Stimulated activated CD8-positive, alpha-beta memory T cell treated with anti-CD3 and anti-CD28 coated beads, Interleukin-12 subunit alpha, Interleukin-12 subunit beta, amount 100 ng/mL, for 24 hours (primary cell): ENCODE measurements around the gene CDRT4.

Experiments used
- DNase-seq: peaks from one replicate; pipeline ENCODE4 v3.0.0-alpha.2; 2020; ENCODE audit errors: extremely low read depth

The CDRT4 gene

DNA sequence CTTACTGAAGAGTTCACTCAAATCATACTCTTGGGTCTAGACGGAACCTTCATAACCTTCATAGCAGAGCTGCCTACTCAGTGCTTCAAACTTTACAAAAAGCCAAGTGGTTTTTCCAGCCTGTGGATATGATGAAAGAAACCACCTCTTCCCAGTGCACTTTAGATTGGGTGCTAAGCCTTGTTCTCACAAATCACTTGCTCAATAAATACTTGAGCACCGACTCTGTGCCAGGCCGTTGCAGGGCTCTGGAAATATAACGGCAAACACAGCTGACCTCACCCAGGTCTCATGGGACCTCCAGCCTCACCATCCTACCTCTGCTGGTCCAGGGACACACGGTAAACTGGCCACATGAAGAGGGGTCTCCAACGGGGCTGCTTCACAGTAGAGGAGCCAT, 35.7 kb downstream of the CDRT4 start:
- no peak for DNase-seq

DNA sequence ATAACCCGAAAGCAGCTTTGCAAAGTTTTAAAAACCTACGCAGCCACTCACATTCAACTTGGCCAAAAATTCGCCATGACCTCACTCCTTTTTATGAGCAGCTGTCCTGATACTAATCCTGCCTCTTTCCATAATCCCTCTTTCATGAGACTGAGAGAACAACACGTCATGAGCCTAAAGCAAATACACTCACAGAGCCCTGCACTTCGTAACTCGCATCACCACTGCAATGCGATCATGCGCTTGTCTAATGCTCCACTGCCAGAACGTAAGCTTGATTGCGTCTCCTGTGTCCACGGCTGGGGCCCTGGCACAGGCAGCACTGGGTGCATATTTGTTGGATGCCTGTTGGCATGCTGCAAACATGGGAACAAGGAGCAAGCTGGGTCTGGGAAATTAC, 36.2 kb downstream of the CDRT4 start:
- no peak for DNase-seq

DNA sequence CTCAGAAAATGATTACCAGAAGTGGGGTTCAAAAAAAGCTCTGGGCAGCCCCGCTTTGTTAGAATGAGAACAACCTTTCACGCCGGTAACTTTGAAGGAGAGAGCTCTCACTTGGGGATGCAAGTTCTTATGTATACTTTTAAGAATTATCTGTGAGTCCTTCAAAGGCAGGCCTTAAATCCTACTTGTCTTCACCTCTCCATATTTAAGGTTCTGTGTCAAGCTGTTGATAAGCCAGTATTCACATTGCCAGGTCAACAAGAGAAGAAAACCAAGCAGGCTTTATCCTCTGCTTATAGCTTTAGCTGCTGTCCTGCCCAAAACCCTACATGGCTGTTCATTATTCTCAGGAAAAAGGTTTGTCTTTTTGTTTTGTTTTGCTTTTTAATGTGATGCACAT, 42.9 kb downstream of the CDRT4 start:
- no peak for DNase-seq

DNA sequence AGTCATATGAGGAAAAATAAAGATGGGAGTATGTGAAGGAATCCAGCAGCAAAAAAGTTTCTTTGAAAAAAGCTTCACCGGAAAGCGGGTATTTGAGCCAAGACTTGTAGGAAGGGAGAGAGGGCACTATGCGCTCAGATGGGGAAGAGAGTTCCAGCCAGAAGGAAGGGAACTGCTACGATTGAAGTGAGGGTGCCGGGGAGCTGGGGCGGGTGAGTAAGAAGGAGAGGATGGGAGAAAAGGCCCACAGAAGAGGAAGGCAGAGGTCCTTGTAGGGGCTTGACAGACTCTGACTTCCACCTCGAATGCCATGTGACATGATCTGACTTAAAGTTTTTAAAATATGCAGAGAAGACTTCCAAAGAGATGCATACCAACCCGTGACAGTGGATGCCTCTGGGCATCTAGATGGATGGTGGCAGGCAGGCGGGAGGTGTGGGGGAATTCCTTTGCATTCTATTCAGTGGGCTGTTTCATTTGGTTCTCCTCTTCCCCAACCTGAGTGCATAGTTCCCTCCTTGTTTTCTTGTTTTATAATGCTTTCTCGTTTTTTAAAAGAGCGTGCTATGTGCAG, 44.9 kb downstream of the CDRT4 start:
- no peak for DNase-seq

DNA sequence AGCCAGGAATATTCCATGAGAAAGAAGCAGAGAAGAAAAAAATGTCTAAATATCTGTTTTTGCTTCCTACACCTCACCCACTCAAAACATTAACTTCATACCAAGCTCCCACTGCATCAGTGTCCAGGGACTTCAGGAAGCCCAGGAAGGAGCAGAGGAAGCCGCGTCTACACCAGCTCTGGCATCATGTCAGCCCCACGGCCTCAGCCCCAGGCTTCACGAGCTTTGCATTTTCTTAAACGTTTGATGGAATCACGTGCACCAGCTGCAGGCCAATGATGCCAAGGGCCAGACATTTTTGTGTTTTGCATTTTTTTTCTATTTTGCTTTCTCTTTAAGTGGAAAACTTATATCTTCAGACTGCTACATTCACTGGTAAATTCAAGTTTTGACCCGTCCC, 48.6 kb downstream of the CDRT4 start:
- DNase-seq: no peak

DNA sequence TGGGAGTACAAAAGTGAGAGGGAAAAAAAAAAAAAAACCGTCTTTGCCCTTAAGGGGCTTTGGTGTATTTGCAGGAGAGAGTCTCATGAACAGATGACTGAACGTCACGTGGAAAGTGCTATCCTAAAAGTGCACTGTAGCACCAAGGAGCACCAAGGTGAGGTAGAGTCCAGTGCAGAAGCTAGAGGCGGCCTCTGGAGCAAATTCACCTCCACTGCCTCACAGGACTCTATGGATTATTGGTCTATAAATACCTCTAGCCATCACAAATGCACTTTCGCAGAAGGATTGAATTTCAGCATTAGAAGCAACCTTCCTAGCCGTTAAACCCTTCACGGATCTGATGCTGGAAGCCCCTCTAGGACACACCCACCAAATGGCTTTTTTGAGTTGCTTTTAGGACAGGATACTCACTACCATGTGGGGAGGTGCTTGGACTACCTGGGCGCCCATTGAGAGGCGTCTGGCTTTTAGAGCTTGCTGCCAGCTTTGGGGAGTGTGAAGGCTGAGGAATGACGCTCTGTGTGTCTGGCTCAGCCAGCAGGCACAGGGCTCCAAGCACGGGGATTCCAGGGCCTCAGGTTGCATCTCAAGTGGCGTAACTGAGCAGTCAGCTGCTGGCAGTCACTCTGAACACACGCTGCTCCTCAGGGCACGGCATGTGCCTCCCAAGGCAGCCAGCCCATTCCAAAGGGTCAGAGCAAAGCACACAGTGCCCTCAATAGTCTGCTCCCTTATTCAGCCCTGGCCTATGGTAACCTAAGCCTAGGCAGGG, 52.7 kb downstream of the CDRT4 start:
- DNase-seq: no peak

DNA sequence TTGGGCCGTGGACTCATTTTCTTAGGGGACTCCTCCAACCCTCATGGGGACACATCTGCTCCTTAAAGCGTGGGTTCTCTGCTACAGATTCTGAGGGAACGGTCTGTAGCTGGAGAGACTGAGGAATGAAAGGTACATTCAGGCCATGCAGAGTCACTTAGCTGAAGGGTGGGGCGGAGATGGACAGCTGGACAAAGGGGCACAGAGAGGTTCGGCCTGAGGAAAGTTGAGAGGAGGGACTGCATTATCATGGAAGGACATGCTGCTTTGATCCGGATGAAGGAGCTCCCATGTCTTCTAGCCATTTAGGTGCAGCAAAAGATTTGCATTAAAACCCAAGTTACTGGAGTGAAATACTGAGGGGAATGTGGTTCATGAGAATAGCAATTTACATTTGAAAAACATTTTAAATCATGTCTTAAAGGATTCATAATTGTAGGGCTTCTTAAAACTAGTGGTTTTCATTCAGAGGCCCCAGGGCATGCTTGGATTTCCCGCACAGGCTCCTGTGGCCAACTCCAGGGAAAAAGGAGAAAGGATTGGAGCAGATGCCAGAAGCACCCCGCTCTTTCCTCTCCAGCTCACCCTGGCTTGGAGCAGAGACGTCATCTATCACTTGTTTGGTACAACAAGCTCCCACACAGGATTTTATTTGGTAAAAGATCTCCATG, 54.2 kb downstream of the CDRT4 start:
- DNase-seq: no peak

DNA sequence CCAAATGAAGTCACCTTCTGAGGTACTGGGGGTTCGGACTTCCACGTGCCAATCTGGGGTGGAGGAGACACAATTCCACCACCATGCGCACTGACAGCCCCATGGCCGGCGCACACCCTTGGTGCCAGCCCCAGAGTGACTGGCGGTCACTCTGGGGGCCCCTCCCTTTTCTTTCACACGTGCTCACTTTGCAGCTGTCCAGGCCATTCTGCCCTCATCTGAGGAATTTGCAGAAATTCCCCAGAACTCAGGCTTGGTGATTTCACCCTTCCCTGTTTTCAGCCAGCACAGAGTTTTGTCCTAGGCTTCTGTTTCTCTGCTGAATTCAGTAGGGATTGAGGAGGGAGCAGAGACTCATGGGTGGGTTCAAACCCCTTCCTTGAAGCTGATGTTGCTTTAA, 54.8 kb downstream of the CDRT4 start:
- DNase-seq: no peak

DNA sequence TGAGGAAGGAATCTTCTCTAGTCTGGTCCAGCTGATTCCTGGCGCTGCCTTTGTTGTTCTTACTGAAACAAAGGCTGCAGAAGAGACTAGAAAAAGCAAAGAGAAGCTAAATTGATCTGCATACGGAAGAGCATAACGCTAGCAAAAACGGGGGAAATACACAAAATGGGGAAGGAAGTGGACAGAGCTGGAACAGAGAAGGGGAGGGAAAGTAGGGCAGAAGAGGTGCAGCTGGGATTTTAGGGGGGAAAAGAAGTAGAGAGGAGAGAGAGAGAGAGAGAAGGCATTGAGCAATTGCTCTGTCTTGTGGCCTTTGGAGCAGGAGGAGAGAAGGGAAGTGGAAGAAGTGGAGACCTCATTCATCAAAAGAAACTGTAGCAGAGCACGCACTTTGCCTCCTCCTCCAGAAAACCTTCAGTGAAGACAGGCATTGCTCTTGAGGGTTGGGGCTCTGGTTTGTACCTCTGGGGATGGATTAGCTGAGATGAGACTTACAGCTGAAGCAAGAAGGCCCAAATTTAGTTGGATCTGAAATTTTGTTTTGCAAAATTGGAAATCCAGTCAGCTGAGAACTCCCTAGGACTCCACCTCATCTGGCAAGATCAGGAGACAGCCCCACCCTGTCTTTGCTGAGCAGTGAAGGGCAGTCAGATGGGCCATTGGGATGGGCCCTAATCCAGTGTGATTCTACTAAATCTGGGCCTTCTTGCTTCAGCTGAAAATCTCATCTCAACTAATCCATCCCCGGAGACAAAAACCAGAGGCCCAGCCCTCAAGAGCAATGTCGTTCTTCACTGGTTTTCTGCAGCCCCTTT, 55.8 kb downstream of the CDRT4 start:
- no peak for DNase-seq

DNA sequence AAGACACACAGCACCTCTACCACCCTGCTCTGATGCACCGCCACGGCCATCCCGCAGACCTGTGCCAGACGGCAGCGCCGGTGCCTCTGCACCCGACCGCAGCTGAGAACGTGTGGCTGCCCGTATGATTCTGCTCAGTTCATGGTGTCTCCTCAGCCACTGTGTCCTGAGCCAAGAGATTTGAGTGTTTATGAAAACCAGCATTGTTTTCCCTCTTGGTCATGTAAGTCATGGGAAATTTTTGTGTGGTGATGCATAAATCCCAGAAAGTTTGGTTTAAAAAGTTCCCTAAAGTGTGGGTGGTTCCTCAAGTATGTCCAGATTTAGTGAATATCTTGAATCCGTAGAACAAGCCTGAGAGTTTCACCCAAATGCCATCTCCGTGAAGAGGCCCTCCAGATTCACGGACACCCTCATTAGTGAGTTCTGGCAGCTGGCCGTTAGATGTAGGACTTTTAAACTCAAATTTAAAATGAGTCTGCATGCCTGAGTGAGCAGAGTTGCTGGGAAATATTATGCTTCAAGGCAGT, 57.6 kb downstream of the CDRT4 start:
- no peak for DNase-seq

DNA sequence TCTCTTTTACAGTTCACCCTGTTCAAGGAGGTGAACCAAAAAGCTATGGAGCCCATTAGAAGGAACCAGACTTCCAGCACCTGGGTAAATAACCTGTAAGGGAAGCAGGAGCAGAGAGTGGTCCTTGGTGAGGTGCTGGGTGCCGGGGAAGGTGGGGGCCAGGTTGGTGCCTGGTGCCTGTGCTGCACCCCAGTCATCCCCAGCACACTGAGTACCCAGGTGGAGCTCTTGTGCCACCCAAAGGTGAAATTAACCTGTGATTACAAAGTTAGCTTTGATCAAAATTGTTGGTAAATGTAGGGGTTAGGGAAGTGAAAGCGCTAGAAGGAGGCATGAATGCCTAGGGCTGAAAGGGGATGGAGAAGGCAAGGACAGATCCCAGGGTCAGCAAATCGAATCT, 58.6 kb downstream of the CDRT4 start:
- no peak for DNase-seq

DNA sequence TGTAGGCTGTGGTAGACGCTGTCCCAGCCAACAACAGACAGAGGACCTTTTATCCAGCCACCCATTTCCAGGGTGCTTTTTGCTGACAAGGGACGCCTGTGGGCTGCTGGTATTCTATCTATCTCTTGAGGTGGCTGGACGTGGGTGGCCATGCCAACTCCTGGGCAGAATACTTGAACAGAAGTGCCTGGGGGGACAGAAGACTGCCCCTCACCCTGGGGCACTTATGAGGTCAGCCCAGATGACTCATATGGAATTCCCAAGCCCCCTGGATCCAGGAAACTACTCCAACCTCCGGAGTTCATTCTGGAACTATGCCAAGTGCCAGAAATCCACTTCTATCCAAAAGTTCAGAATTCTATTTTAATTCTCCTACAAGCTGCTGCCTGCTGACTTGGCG, 61.3 kb downstream of the CDRT4 start:
- DNase-seq: no peak

DNA sequence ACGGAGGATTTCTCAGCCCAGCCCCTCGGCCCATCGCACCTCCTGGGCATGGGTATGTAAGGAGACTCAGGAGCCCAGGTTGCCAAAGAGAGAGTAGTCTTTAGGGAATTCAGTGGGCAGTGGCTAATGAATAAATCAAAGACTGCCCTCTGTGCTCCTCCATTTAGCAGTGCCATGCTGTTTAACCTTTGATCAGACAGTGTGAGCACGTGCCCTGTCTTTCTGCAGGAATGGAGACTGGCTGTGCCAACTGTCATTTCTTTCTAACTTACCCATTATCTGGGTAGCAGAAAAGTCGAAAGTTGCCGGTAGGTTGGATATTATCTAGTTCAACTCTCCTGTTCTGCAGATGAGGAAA, 62.4 kb downstream of the CDRT4 start:
- DNase-seq: no peak

DNA sequence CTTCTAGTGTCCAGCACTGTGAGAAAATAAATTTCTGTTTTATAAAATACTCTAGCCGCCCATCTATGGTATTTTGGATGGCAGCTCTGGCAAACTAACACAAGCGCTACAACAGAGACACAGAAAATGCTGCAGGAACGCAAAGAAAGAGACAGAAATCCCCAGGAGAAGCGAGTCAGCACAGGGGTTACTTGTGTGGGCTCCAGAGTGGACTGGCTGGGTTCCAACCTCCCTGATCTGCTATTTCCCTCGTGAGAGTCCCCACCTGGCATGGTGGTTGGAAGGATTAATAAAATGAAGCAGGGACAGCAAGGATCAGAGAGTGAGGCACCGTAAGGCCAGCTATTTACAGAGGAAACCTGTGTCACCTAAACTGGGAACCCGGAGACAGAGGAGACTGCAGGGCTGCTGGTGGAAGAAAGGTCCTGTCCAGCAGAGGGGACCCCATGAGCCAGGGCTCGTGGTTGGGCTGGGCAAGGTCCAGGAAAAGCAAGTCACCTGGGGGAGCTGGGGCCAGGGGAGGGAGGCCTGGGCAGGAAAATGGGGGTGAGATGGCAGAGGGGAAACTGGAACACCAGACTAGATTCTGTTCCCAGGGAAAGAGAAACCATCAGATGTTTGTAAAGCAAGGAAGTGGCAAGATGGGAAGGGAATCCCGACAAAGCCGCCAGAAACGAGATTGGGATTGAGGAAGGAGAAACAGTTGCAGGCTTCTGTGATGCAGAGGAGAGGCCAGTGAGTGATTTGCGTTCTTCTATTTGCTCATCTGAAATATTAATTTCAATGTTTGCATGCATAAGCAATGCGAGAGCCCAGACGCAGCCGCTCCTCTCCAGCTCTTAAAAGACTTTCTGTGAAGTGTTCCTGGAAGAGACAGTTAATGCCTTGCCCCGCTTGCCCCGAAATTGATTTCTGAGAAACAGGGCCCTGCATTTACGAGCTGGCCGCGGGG, 63.0 kb downstream of the CDRT4 start:
- DNase-seq: no peak

DNA sequence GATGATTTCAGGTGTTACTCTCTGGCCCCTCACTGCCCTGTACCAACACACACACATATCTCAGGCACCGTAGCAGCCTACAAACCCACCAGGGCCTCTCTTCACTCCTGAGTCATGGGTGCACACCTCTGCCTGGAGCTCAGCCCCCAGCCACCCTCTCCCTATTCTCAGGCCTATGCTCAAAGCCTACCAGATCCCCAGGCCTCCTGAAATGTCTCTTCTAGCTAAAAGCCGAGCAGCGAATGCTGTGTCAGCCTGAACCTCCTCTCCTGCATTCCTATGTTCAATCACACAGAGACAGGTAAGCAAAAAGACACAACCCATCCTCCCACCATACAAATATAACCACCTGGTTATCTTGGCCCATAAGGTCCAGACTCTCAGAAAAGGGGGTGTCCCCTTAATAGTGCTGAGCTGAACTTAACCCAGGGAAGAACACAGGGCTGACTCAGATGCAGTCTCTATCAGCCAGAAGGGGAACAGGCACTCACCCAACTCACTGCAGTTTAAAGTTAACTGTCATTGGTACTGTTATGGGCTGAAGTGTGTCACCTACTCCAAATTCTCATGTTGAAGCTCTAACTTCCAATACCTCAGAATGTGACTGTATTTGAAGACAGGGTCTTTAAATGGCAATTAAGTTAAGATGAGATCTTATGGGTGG, 64.0 kb downstream of the CDRT4 start:
- no peak for DNase-seq

DNA sequence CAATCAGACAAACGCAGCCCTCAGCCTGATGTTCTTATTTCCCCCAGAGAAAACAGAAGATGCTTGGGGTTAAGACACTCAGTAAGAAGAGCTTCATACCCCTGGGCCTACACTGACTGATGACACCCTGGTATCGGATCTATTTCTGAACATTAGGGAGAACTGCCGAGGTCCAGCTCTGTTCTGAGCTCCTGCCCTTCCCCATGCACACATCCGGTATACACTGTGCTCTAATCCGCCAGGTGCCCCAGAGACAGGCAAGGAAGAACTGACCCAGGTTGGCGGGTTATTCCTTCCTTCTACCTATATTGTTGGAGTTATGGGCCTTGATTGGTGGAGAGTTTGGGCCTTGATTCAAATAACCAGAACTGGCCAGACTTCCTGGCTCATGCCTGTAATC, 68.0 kb downstream of the CDRT4 start:
- DNase-seq: no peak

DNA sequence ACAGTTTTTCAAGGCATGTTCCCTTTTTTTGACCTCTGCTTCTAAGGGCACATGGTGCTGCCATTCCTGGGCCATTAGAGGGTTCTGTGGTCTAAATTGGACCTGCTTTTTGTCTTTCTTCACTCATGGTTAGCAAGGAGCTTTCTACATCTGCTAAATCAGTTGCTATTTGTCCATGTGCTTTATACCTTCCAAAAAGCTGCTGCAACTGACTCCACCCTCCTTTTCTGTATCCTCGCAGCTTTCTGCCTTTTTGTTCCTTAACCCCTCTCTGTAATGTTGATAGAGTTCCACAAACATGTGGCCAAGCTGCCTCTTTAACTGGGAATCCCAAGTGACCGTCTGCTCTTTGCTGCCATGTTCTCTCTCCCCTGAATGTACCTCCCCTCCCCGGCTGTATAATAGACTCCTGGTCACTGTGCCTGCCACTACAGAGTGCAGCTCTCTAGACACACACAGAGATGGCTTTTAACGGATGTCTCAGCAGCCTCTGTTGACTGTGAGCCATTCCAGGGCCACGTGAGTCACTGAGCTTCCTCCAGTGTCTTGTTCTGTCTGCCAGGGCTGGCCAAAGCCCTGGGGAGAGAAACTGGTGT, 68.6 kb downstream of the CDRT4 start:
- no peak for DNase-seq

DNA sequence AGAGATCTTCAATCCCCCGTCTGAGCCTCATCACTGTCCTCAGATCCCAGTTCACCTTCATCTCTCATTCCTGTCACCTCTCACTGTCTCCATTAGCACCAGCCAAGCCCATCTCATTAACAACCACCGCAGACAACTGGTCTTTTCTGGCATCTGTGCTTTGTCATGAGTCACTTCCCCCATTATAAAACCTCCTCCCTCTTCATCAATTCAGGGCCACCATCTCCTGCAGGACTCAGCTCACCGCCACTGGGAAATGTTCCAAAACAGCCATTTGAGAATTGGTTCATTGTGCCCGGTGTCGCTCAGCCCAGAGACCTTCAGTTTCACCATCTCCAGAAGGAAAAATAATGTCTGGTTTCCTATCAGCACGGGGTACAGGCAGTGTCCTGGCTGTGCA, 69.1 kb downstream of the CDRT4 start:
- no peak for DNase-seq

DNA sequence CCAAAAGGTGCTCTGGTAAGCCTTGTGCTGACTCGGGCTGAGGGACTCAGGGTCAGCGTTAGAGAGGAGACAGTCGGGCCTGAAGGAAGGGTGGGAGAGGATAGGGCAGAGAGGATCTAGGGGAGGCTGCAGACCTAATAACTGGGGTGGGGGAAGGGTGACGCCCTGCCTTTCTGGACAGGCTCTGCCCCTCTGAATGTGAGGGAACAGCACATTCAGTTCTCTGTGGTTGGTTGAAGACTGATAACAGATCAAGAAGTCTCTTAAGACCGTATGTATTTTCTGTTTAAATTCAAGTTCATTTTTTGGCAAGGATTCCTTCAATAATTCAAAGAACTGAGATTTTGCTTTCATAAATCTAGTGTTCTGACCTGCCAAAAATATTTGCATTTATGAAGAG, 69.8 kb downstream of the CDRT4 start:
- no peak for DNase-seq

DNA sequence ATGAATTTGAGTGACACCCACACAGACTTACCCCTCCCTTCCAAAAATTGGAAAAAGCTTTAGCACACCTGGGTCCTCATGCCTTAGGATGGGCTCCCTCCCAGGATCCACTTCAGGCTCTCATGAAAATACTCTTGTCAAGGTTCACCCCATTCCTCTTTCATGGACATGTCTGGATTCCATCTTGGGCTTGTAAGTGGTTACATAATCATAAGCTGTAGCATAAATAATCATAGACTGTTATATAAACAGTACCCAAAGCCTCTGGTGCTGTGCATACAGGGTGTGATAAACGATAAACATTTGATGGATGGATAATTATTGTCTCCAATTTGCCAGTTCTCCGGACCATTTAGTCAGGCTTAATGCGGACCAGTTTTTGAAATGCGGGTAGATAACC, 72.3 kb downstream of the CDRT4 start:
- DNase-seq: no peak
